ENCODE measurements around the gene PPP5C.
"Not testable (repeated sequence)": the region's sequence is repeated elsewhere in the genome, so short reads cannot be mapped to it uniquely, and the experiment has no call there.

PPP5C gene

GRCh38 chr19:46366620-46367292 lies 19.9 kb downstream of the PPP5C start:
- DNase-seq = peak; percentile 86

DNA sequence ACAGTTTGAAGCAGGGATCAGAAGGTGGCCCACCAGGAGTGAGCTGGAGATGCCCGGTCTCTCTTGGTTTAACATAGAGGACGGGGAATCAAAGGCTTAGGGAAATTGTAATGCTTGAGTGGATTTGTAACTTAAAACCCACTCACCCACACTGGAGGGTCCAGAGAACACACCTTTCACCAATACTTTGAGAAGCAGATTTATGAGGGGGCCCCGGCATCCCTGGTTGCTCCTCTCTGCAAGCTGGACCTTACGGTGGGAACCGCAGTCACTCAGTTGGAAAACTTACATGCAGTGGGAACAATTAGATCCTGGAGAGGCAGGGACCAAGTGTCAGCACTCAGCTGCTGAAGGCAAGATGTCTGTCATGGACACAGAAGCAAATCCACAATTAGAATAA lies 20.5 kb downstream of the PPP5C start:
- DNase-seq = no peak

- no peak for DNase-seq
Measured at GRCh38 chr19:46368116-46368515, 21.2 kb downstream of the PPP5C start.

GRCh38 chr19:46369817-46370216 lies 22.9 kb downstream of the PPP5C start:
- DNase-seq = no peak

DNA sequence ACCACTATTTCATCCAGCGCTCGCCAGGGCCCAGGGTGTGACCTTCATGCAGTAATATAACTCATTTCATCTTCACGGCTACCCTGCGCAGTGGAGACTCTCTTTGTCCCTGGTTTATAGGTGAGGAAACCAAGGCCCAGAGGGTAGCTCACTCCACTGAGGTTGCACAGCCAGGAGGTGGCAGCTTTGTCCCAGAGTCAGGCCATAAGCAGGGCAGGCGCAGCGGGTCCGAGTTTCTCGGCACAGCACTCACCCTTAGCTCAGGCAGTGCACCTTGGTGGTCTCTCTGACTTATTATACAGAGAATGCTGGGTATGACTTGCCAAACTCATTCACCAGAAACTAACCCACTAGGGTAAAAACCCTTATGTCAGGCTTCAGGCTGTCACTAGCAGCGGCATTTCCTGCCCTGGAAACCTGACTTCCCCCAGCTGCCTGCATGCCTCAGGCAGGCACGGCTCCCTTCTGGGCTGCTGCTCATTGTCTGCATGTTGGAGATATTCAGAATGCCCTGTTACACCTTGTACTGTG lies 24.5 kb downstream of the PPP5C start:
- no peak for DNase-seq

DNA sequence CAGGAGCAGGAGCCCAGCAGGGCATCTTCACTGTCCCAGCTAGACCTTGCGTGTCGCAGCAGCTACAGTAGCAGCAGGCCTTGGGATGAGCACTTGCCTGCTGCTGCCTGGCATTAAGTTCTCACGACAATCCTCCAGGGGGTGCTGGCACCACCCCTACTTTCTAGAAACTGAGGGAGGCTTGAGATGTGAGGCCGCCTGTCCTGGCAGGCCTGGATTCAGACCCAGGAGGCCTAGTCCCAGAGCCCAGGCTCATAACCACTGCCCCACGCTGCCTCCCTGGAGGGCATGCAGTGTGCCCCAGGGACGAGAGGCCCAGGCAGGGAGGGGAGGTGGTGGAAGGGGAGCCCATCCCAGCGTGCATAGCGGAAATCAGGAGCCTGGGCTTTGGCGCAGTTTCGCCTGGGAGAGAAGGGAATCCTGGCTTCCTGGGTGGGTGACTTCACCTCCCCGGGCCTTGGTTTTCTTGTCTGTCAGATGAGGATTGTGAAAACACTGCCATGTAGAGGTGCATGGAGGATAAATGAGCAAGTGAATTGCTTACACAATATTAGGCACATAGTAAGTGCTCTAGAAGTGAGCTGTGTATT lies 26.1 kb downstream of the PPP5C start:
- peak; percentile 33 for DNase-seq

DNA sequence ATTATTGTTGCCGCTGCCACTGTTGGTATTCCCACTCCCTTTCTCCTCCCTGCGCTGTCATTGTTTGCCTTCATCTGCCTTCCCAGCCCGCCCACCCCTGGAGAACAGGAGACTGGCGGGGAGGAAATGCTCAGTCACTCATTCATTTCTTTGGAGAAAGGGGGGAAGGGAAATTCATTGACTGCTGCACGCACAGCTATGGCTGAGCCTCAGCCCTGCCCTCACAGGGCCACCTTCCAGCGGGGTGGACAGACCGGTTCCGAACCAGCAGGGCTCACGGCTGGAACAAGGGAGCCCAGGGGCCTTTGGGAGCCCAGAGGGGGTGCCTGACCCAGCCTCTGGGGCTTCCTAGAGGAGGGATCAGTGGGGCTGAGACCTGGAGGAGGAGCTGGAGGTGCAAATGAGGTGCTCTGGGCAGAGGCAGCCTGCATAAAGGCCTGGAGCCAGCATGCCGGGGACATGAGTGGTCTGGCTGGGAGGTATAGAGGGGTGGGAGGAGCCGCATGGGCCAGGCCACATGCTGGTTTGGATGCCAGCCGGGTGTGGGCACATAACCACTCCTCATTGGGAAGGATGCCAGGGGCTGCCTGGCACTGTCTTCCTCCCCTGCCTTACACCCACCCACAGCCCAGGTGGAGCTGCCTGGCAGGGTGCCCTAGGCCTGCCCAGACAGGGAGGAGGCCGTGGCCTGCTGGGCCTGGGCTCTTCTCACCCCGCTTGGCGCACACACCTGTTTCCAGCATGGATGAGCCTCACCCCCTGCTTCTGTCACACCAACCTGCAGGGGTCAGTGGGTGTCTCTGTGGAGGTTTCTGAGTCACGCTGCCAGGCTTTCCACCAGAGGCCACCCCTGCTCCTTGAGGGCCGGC lies 26.8 kb downstream of the PPP5C start:
- peak; percentile 97 for DNase-seq

DNA sequence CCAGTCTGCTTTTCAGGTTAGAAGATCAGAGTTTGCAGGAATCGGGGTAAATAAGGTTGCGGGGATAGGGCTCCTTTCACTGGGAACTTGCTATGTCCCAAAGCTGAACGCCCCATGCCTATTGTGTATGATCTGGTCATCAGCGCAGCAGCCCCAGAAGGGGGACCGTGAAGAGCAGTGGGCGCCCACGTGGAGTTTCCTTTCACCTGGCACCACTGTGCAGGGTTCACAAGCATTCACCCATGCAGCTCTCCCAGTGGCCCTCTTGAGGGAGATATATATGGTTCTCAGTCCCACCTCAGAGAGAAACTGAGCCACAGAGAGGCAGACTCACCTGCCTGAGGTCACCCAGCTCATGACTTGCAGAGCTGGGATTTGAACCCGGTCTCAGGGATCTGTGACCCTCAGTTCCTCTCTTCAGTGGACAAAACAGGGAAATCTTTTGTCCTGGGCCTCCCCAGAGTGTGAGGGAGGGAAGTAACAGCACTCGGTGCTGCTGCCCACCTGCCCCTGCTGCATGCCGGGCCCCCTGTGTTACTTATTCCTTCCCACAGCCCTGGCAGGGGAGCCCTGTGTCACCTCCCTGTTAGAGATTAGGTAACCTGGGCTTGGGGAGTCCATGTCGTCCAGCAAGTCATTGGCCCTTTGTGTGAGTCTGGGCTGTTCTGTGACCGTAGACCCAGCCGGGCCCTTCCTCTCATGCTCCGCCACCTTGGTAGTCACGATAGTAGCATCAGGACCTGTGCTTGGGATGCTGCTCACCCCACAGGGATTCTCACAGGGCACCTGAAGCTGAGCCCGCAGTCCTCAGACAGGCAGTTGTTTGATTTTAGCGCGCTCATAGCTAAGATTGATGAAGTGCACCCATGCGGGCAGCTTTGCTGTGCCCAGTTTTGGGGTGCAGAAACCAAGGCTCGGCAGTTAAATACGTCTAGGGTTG lies 27.9 kb downstream of the PPP5C start:
- DNase-seq = no peak

- DNase-seq = not testable (repeated sequence)
Measured at GRCh38 chr19:46375476-46376067, 28.7 kb downstream of the PPP5C start.

- DNase-seq = no peak
Measured at GRCh38 chr19:46376241-46377153, 29.6 kb downstream of the PPP5C start.

GRCh38 chr19:46378268-46378667 lies 31.4 kb downstream of the PPP5C start:
- DNase-seq = no peak

DNA sequence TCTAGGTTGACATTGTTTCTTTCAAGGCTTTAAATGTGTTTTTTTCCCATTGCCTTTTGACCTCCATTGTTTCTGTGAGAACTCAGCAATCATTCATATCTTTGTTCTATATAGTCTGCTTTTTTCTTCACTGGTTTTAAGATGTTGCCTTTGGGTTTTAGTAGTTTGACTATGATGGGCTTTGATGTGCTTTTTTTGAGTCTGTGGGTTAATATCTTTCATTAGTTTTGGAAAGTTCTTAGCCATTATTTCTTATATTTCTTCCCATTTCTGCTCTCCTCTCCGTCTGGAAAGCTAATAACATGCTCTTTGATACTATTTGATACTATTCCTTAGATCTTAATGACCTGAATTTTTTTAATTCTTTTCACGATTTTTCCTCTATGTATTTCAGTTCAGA lies 33.8 kb downstream of the PPP5C start:
- no peak for DNase-seq

DNA sequence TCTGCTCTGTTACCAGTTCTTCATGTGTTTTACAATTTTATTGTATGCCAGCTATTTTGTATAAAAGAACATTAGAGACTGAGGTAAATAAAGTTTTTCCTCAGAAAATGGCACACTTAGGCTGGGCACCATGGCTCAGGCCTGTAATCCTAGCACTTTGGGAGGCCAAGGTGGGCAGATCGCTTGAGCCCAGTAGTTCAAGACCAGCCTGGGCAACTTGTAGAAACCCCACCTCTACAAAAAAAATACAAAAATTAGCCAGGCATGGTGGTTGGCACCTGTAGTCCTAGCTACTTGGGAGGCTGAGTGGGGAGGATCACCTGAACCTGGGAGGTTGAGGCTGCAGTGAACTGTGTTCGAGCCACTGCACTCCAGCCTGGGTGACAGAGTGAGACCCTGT lies 34.5 kb downstream of the PPP5C start:
- no peak for DNase-seq

GRCh38 chr19:46381756-46382345 lies 35.0 kb downstream of the PPP5C start:
- no peak for DNase-seq

DNA sequence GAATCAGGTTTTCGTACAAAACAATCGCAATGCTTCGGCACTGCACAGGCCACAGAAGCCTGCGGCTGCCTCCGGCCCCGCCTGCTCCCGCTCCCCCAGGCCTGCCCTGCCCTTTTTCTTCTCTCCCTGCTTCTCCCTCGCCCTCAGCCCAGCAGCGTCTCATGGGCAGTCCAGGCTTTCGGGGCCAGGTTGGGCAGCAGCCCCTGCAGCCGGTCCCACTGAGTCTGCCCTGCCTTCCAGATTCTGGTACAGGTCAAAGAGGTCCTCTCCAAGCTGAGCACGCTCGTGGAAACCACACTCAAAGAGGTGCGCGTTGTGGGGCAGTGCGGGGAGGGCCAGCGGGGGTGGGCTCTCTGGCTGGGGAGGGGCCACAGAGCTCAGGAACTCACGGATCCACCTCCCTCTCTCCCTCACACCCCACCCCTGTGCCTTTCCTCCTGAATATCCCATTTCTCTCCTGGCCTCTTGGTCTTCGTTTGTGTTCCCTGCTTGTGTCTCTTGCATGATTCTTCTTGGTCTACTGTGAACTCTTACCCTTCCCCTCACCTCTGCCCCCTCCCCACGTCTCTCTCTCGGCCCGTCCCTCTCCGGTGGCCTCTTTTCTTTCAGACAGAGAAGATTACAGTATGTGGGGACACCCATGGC lies 36.4 kb downstream of the PPP5C start:
- DNase-seq = no peak

GRCh38 chr19:46383846-46384245 lies 37.0 kb downstream of the PPP5C start:
- DNase-seq = no peak

DNA sequence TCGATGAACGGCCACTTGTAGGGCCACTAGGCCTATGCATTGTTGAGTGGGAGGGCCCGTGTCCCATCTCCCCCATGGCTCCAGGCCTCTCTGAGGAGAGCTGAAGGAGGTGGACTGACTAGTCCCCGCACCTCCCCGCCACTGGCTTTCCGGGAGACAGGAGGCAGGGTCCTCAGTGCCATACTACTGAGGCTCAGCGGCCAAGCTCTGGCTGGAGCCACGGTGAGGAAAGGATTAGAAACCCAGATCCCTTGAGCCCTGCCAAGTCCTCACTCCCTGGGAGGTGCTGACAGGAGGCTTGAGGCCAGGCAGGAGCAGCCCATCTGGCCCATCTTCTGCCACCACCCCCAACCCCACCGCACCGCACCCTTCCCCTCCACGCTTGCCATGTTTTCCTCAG lies 37.5 kb downstream of the PPP5C start:
- DNase-seq = peak; percentile 68

DNA sequence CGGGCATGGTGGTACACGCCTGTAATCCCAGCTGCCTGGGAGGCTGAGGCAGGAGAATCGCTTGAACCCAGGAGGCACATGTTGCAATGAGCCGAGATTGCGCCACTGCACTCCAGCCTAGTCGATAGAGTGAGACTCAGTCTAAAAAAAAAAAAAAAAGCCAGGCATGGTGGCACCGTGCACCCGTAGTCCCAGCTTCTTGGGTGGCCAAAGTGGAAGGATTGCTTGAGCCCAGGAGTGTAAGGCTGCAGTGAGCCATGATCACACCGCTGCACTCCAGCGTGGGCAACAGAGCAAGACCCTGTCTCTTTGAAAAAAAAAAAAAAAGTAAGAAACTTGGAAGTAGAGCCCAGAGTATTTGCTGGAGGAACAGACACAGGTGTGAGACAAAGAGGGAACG lies 38.7 kb downstream of the PPP5C start:
- DNase-seq = no peak

- no peak for DNase-seq
Measured at GRCh38 chr19:46386151-46386550, 39.3 kb downstream of the PPP5C start.

Measured in DMS 273 treated with DMSO at 0.1 percent for 48 hours (cell line).